HG03139 (cell line): ENCODE data around the gene VAMP1.
"Not testable (repeated sequence)": the region's sequence is repeated elsewhere in the genome, so short reads cannot be mapped to it uniquely, and the experiment has no call there.

Experiments used
- ATAC-seq: cut with Tn5 transposase; IDR thresholded peaks from one replicate; pipeline ENCODE4 v1.9.1; 2021; ENCODE audit not compliant: unreplicated experiment

Gene VAMP1, protein sequence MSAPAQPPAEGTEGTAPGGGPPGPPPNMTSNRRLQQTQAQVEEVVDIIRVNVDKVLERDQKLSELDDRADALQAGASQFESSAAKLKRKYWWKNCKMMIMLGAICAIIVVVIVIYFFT

DNA sequence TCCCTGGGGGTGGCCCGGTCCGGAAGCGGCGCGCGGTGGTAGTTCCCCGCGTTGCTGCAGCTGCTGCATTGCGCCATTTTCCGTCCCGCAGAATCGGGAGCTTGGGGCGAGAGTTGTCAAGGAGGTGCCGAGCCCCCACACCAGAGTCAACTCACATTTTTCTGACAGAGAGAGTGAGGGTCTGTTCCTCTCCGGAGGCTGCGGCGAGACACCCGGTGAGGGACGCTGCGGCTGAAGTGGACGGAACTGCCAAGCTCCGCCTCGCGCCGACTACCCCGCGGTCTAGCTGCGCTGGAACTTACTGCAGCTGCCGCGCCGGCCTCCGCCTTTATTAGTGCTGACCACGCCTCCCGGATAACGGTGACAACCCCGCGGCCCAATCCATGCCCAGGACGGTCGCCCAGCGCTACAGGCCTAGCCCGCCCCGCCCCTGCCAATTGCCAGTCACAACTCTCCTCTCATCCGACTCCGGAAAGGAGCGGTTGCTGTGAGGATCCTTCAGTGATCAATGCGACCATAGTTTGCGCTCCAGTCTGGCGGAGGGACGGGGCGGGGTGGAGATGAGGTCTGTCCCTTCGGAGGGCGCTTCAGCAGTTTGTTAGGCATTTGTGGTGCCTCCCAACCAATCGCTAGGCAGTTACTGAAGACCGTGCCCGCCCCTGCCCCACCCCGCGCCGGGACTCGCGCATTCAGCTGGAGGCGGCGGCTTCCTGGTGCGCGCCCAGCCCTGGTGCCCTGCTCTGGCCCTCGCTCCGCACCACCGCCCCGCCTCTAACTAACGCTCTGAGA, at the start of gene VAMP1:
TSS of gene VAMP1 (minus strand) at position 303 of the 789 bp plus-strand sequence. CDS start at position 157, 146 bp downstream.
- peak; percentile 75 for ATAC-seq

DNA sequence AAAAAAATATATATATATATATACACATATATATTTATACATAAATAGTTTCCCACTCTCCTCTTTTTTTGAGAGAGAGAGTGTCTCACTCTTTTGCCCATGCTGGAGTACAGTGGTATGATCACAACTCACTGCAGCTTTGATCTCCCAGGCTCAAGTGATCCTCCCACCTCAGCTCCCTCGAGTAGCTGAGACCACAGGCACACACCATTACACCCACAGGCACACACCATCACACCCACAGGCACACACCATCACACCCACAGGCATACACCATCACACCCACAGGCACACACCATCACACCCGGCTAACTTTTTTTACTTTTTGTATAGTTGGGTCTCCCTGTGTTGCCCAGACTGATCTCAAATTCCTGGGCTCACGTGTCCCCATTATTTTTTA, 49.7 kb upstream of the VAMP1 start:
- ATAC-seq, result no peak

DNA sequence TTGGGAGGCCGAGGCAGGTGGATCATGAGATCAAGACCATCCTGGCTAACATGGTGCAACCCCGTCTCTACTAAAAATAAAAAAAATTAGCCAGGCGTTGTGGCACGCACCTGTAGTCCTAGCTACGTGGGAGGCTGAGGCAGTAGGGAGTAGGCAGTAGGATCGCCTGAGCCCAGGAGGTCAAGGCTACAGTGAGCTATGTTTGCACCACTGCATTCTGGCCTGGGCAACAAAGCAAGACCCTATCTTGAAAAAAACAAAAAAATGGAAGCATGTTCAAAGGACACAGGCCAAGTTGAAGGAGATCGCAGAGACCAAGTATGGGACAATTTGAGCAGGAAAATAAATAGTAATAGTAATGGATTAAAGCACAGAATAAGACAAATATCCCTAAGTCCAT, 37.6 kb upstream of the VAMP1 start:
- no peak for ATAC-seq

DNA sequence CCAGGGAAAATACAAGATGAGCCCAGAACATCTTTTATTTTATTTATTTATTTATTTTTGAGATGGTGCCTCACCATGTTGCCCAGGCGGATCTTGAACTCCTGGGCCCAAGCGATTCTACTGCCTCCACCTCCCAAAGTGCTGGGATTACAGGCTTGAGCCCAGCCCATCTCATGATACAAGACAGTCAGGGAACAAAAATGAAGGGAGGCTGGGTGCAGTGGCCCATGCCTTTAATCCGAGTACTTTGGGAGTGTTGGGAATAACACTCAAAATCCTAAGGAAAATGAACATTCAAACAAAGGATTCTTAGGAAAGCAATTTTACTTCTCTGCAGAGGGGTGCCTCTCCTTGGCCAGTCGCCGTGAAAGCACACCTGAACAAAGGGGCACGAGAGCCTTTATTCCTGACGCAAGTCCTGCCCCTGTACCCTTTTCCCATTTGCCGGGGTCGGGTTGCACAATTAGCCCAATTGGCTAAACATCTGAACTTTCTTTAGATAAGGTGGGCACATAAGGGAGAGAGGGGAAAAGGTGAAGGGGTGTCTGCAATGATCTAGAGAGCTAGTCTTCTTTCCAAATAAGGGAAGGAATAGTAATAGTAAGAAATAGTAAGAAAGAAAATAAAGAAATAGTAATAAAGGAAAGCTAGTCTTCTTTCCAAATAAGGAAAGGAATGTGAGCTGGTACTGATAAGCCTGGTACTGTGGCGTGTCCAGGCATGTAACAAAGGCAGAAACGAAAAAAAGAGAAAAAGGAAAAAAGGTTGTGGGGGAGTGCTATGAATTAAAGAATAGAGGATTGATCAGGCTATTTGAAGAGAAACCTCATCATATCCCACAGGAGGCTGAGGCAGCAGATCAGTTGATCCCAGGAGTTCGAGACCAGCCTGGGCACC, 36.9 kb upstream of the VAMP1 start:
- ATAC-seq, result no peak

DNA sequence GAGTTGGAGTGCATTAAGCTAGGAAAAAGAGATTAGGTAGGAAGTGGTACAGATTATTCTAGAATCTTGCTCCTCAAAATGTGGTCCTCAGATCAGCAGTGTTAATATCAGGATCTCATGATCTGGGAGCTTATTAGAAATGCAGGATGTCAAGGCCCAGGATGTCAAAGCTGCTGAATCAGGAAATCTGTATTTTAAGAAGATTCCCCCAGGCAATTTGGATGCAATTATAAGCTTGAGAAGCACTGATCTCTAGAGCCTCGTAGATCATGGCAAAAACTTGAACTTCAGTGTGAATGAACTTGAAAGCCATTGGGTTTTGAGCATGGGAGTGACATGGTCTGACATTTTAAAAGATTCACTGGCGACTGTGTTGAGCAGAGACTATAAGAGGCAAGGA, 30.0 kb upstream of the VAMP1 start:
- ATAC-seq, result no peak

DNA sequence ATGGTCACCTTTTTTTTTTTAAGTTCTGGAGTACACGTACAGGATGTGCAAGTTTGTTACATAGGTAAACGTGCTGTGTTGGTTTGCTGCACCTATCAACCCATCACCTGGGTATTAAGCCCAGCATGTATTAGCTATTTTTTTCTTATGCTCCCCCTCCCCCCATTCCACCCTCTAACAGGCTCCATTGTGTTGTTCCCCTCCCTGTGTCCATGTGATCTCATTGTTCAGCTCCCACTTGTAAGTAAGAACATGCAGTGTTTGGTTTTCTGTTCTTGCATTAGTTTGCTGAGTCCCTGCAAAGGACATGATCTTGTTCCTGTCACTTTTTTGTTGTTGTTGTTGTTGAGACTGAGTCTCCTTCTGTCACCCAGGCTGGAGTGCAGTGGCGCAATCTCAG, 26.8 kb upstream of the VAMP1 start:
- ATAC-seq, result not testable (repeated sequence)

DNA sequence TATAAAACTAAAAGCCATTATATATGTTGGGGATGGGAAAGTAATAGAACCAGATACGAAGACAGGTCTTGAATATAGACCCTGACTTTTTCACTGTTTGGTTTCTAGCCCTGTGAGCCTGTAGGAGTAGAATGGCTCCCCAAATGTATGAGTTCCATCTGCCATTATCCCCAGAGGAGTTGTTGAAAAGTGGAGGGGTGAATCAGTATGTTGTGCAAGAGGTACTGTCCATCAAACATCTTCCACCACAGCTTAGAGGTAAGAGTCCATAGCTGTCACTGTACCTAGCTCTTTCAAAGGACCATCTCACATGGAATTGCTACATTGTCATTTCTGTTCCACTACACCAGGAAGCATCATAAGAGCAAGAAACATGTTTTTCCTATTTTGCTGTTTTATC, 24.5 kb upstream of the VAMP1 start:
- no peak for ATAC-seq

DNA sequence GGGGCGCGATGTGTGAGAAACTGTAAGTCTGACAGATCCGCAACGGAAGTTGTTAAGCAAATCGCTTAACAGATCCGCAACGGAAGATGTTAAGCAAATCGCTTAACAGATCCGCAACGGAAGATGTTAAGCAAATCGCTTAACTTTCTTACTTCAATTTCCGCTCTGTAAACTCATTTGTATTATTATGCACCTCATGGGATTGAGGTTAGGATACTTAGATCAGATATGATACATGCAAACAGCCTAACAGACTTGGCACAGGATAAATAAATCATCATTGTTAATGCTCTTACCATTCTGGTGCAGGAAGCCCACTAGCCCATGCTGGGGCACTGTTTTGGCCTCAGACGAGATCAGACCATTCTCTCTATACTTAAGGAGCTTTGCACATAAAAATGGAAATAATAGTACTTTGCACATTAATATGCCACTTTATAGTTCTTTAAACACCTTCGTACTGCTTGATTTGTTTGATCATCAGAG, 23.8 kb upstream of the VAMP1 start:
- ATAC-seq, result peak; percentile 27

DNA sequence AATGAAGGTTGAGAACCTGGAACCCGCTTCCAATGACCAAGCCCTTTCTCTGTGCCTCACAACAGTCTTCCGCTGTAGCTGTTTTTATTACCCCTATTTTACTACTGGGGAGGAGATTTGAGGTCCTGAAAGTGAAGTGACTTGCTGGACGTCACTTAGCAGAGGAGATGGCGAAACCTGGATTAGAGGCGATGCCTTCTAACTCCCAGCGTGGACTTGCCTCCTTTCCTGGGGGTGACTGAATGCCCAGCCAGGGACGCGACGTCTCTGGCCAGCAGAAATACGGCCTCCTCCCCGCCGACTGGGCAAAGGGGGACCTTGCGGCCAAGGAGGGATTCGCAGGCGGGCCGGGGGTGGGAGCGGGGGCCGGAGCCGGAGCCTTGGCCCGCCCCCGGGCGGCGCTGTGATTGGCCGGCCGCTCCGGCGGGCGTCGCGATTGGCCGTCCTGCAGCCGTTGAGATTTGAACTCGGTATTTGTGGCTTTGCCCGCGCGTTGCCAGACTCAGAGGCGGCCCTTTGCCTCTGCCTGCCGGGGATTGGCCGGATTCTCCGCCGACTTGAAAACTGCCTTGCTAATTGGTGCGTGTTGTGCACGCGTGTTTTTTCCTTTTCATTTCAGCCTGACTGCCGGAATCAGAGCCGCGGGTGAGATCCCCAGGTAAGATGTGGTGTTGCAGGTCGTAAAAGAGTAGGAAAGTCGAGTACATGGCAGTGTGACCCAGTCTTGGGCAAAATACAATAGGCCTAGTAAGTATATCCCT, 23.2 kb upstream of the VAMP1 start, which contains the start of gene NCAPD2:
TSS of gene NCAPD2 (plus strand) at position 606 of the 761 bp plus-strand sequence. CDS start 997 bp downstream, outside the sequence.
- ATAC-seq, result peak; percentile 77

DNA sequence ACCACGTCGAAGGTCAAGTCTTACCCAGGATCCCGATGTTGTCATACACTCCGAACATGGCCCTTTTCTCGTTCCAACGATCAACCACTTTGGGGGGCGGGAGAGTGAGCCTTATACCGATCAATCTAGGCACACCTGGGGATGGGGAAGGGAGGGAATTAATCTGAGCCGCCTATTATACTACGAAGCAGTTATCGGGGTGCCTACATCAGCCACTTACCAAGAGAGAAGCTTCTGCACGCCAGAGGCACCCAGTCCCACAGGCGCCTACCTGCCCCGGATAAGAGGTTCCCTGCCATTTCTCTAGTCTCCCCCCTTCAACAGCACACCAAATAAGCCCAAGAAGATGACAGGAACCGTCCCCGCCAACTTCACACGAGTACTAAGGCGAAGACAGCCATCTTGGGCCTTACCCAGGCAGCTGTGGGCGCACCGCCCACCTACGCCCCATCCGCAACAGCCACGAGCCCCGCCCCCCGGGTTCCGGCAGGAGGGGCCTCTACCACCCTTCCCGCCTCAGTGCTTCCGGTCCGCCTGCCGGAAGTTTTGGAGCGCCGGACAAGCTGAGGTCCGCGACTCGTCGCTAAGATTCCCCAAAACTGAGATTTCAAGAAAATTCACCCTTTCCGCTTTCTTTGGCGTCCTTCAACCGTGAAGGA, 22.5 kb upstream of the VAMP1 start, which contains the start of gene MRPL51:
TSS of gene MRPL51 (minus strand) at position 425 of the 659 bp plus-strand sequence. CDS start at position 299, 126 bp downstream.
- peak; percentile 72 for ATAC-seq

DNA sequence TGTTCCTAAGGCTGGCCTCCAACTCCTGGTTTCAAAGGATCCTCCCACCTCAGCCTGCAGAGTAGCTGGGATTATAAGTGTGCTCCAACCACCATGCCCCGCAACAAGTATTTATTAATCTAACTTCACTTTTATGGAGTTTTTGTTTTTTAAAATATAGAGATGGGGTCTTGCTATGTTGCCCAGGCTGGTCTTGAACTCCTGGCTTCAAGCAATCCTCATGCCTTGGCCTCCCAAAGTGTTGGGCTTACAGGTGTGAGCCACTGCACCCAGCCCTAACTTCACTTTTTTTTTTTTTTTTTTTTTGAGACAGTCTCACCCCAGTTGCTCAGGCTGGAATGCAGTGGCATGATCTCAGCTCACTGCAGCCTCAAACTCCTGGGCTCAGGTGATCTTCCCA, 20.2 kb upstream of the VAMP1 start:
- ATAC-seq, result not testable (repeated sequence)

DNA sequence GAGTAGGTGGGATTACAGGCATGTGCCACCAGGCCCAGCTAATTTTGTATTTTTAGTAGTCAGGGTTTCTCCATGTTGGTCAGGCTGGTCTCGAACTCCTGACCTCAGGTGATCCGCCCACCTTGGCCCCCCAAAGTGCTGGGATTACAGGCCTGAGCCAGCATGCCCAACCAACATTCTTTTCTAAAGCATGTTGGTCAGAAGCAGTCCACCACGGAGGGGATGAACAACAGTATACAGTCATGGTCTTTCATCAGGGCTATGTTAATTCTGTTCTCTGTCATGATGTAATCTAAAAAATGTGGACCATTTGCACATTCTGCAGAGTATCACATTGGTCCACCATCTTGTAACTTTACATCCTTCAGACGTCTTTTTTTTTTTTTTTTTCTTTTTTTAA, 19.0 kb upstream of the VAMP1 start:
- no peak for ATAC-seq

DNA sequence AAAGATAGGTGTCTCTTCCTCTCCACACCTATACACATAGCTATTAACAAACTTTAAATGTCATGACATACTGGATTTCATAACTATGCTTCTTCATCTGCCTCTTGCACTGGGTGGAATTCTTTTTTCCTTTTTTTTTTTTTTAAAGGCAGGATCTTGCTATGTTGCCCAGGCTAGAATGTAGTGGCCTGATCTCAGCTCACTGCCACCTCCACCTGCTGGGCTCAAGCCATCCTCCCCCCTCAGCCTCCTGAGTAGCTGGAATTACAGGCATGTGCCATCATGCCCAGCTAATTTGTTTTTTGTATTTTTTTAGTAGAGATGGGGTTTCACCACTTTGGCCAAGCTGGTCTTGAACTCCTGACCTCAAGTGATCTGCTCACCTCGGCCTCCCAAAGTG, 17.8 kb upstream of the VAMP1 start:
- ATAC-seq, result no peak

DNA sequence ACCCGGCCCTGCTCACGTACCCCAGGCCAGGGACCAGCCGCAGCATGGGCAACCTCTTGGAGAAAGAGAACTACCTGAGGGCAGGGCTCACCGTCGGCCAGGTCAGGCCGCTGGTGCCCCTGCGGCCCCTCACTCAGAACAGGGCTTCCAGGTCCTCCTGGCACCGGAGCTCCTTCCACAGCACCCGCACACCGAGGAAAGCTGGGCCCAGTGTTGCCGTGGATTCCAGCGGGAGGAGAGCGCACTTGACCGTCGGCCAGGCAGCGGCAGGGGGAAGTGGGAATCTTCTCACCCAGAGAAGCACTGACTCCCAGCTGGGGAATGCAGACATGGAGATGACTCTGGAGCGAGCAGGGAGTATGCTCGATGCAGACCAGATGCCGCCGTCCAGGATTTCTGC, 7.9 kb upstream of the VAMP1 start:
- ATAC-seq, result no peak

DNA sequence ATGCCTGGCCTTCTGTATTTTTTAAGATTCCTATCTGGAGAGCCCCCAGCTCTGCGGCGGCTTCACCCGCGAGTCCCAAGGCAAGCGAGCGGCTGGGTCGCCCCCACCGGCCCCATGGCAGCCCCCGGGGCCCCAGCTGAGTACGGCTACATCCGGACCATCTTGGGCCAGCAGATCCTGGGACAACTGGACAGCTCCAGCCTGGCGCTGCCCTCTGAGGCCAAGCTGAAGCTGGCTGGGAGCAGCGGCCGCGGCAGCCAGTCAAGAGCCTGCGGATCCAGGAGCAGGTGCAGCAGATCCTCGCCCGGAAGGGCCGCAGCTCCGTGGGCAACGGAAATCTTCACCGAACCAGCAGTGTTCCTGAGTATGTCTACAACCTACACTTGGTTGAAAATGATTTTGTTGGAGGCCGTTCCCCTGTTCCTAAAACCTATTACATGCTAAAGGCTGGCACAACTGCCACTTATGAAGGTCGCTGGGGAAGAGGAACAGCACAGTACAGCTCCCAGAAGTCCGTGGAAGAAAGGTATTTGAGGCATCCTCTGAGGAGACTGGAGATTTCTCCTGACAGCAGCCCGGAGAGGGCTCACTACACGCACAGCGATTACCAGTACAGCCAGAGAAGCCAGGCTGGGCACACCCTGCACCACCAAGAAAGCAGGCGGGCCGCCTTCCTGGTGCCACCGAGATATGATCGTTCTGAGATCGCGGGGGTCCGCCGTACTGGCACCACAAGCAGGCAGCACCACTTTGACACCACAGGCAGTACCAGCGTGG, 7.3 kb upstream of the VAMP1 start:
- ATAC-seq, result not testable (repeated sequence)

DNA sequence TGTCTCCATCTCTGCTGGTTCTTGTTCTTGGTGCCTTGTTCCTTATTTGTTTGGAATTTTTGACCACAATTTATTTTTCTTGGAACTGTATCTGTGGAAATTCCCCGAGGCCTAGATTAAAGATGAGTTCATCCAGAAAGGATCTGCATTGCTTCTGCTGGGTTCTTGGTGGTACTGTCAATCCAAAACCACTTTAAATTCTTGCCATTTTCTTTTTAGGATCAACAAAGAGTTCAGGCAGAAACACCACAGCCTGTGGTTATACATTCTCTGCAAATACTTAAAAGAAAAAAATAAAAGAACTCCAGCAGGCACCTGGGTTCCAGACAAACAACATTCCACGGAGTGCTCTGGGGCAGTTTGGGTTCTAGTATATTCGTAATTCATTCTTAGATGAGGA, 6.0 kb upstream of the VAMP1 start:
- no peak for ATAC-seq

DNA sequence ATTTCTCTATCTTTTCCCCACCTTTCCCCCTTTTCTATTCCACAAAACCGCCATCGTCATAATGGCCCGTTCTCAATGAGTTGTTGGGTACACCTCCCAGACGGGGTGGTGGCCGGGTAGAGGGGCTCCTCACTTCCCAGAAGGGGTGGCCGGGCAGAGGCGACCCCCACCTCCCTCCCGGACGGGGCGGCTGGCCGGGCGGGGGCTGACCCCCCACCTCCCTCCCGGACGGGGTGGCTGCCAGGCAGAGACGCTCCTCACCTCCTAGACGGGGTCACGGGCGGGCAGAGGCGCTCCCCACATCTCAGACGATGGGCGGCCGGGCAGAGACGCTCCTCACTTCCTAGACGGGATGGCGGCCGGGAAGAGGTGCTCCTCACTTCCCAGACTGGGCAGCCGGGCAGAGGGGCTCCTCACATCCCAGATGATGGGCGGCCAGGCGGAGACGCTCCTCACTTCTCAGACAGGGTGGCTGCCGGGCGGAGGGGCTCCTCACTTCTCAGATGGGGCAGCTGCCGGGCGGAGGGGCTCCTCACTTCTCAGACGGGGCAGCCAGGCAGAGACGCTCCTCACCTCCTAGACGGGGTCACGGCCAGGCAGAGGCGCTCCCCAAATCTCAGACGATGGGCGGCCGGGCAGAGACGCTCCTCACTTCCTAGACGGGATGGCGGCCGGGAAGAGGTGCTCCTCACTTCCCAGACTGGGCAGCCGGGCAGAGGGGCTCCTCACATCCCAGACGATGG, 4.9 kb upstream of the VAMP1 start:
- ATAC-seq, result not testable (repeated sequence)

DNA sequence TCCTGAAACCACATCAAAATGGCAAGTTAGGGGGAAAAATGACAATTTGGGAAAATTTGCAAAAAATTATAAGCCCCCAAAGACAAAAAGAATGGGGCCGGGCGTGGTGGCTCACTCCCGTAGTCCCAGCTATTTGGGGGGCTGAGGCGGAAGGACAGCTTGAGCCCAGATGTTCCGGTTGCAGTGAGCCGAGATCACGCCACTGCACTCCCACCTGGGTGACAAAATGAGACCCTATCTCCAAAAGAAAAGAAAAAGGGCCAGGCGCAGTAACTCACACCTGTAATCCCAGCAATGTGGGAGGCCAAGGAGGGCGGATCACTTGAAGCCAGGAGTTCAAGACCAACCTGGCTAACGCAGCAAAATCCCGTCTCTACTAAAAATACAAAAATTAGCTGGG, 2.0 kb upstream of the VAMP1 start:
- no peak for ATAC-seq

DNA sequence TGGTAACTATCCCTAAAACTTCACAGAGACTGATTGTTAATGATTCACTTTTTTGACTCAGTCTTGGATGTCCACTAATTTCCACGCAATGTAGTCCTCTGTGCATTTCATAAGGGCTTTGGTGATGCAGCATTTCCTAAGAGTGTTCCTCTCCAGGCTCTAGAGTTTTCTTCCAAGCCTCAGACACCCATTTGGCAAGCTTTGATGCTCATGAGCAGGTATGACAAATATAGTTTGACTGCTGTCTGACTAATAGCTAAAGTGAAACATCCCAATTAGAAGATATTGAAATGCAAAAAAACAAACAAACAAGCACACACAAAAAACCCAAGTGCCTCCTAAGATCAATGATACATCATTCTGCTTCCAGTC, 1.5 kb upstream of the VAMP1 start:
- no peak for ATAC-seq
